Urinary bladder (tissue), 4 donors: ENCODE measurements around the gene FXYD6. TPM values are rescaled to one million over a fixed set of nuclear protein-coding genes. Genes with fewer than 3 reads are reported as not detected.
A peak's percentile ranks its signal among the peaks of the same experiment; 100 is the strongest.
"Not testable (repeated sequence)": the region's sequence is repeated elsewhere in the genome, so short reads cannot be mapped to it uniquely, and the experiment has no call there.

Experiments
- DNase-seq: peaks from one replicate; pipeline ENCODE4 v3.0.0-alpha.2; 2015; ENCODE audit errors: extremely low spot score
- H3K27ac ChIP-seq: one replicate; pipeline ENCODE4 v1.5.1; 2013; ENCODE audit warnings: low read depth, mild to moderate bottlenecking, moderate library complexity
- H3K36me3 ChIP-seq: one replicate; pipeline ENCODE4 v1.6.1; 2013; ENCODE audit warnings: mild to moderate bottlenecking, moderate library complexity; ENCODE audit not compliant: insufficient read depth
- H3K4me1 ChIP-seq: one replicate; pipeline ENCODE4 v1.6.1; 2013; ENCODE audit warnings: mild to moderate bottlenecking, moderate library complexity; ENCODE audit not compliant: insufficient read depth
- H3K4me3 ChIP-seq: one replicate; pipeline ENCODE4 v1.5.1; 2013; ENCODE audit warnings: low read depth, low read length
- WGBS: extraction: QIAGEN DNeasy Blood & Tissue Kit; methylation state at CpG from one replicate; pipeline ENCODE4 v1.1.7; 2013; 5-methylcytosine and 5-hydroxymethylcytosine counted together
- polyA plus RNA-seq: library from polyadenylated mRNA; stranded (reverse); fragments of 200-250 nt; gene quantifications from one replicate; pipeline ENCODE4 v1.2.3, GENCODE V29; 2013
- total RNA-seq: library from RNA; depleted of rRNA; stranded (reverse); fragments of >200 nt; gene quantifications from one replicate; pipeline ENCODE4 v1.2.3, GENCODE V29; 2014
- donor health status: healthy with polysubstance abuse.
- donor health status: healthy.

Gene FXYD6, protein sequence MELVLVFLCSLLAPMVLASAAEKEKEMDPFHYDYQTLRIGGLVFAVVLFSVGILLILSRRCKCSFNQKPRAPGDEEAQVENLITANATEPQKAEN
- total RNA-seq: 56.2 TPM
- 373 TPM for polyA plus RNA-seq

DNA sequence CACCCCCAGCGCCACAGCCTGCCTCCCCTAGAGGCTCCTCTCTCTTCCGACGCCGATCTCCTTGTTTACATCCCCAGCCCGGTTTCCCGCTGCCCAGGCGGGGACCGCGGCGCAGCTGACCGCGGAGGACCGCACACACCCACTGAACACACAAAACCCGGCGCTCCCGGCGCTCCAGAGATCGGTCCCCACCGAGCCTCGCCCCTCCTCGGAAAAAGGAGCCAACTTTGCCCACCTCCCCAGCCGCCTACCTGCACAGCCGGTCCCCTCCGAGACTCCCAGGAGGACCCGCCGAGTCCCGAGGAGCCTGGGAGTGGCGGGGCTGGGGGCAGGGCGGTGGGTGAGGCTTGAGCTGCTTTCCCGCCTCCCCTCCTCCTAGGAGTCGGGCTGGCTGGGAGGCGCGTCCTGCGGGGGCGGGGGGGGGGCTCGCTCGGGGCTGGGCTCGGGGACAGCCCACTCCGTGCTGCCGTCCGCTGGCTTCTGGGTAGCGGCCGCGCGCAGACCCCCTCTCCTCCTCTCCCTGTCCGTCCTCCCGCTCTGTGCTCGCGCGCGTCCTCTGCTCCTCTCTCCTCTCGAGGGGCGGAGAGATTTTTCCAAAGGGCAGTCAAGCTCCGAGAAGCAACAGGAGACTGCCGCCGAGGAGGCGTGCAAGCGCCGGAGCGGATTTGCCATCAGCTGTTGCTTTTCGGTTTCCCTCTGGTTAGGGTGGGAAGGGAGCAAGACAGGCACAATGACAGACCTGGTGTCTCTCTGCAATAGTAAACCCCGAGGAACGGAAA, at the start of gene FXYD6:
Gene FXYD6 (minus strand): TSS at position 318 of the 779 bp plus-strand sequence. CDS start 33,882 bp downstream, outside the sequence.
- no peaks in the 10 kb centered on the region for H3K36me3 ChIP-seq
- WGBS: under 1% methylated on average over 63 of the region's 63 CpGs
- no peaks in the 10 kb centered on the region for H3K4me1 ChIP-seq
- peak; percentile 84 for DNase-seq
- H3K4me3 ChIP-seq: peak within 1 kb of the TSS; percentile 54
- peak within 1 kb of the TSS; percentile 57 for H3K27ac ChIP-seq

DNA sequence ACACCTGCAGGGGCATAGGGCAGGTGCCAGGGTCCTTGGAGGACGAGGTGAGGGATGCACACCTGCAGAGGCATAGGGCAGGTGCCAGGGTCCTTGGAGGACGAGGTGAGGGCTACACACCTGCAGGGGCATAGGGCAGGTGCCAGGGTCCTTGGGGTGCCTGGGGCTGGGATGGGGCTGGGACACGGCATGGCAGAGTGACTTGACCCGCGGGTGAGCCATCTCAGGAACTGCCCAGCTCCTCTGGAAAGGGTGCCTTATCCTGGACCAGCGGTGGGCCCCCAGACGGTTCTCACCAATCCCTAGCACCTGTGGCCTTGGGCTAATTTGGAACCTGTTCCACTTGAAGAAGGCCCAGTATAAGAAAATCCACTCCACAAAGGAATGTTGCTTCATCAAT, 49.7 kb upstream of the FXYD6 start:
- DNase-seq, H3K4me1 ChIP-seq, H3K27ac ChIP-seq, H3K36me3 ChIP-seq, H3K4me3 ChIP-seq: not testable (repeated sequence)
- WGBS: 83% methylated on average over 7 of the region's 7 CpGs

DNA sequence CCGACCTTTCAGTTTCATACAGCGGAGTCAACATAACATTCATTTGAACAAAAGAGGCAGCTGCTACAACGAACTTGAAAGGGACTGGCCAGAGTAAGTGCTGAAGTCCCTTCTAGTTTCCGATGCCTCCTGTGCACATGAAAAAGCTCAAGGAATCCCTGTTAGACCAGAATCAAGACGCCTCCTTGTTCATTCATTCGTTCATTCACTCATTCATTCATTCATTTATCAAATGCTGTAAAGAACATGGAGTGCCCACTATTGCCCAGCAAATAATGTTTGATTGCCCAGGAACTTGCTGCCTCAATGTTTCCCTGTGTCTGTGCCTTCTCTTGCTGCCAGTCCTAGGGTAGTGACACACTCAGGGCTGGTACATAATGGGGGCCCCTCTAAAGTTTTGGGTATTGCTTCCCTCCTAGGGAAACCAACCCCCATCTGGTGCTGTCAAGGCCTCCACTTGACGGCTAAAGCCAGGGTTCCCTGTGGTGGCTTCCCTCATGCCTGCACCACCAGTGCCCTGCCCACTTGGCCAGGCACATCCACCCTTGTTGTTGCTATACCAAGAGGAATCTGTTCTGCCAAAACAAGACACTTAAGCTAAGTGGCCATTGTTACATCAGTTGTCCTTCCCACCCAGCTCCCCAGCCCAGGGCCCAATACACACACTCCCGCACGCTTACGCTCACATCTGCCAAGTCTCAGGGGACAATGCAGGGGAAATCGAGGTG, 48.9 kb upstream of the FXYD6 start:
- 87% methylated on average over 11 of the region's 11 CpGs for WGBS

DNA sequence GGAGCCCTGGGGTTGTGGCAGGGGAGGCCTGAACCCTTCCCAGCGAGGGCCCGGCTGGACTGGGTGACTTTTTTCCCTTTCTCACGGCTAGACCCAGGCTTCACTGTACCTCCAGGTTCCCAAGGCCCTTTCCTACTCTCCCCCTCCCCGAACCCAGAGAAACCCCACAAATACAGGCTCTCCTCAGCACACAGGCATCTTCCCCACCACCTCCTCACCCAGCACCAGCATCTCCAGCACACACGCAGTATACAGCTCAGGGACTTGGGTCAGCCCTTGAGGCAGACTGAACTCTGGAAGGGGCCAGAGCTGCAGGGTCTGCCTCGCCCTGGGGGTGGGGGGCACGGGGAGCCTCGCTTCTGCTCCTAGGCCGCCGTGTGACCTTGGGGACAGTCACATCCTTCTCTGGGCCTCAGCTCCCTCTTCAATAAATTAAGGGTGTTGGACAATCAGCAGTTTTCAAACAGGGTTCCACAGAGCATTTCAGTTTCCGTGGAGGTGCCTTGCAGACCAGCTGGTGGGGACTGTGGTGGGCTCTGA, 48.2 kb upstream of the FXYD6 start:
- no peak for DNase-seq
- Histone ChIP-seq H3K4me3 (no peak overlapping the region), H3K27ac (no peak overlapping the region), H3K36me3 (no peaks in the 10 kb centered on the region), H3K4me1 (no peaks in the 10 kb centered on the region)
- WGBS: 95% methylated on average over 11 of the region's 11 CpGs

More for the DNA sequence above, 48.9 kb upstream of the FXYD6 start:
- Histone ChIP-seq H3K4me1 (no peaks in the 10 kb centered on the region), H3K36me3 (no peaks in the 10 kb centered on the region), H3K4me3 (no peak overlapping the region), H3K27ac (no peak overlapping the region)
- no peak for DNase-seq

DNA sequence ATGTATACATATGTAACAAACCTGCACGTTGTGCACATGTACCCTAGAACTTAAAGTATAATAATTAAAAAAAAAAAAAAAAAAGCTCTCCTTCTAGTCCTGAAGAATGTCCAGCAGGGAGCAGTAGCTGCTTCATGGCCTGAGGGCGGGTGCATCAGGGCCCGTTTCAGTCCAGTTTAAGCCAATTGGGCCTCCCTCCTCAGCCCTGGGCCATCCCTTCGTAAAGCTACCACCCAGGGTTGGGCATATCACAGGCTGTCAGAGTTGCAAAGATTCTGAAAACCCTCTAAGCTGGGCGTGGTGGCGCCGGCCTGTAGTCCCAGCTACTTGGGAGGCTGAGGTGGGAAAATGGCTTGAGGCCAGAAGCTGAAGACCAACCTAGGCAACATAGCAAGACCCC, 47.3 kb upstream of the FXYD6 start:
- DNase-seq: no peak
- 92% methylated on average over 7 of the region's 7 CpGs for WGBS
- H3K4me1 ChIP-seq: no peaks in the 10 kb centered on the region

DNA sequence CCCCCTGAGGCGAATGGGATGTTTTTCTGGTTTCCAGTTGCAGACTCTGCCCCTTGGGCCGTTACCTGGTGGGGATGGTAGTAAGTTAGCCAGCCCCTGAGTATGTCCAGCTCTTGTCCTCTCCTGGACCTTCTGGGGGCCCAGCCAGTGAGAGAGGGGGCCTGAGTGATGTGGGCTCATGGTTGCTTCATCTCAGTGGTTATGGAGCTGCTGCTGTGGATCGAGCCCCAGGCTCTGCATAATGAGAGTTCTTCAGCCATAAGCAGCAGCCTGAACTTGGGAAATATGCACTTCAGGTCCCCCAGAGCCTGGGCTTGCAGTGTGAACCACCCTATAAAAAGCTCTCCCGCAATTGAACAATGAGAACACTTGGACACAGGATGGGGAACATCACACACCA, 46.8 kb upstream of the FXYD6 start:
- Histone ChIP-seq H3K27ac (no peak overlapping the region), H3K4me1 (no peaks in the 10 kb centered on the region), H3K36me3 (no peaks in the 10 kb centered on the region), H3K4me3 (no peak overlapping the region)
- WGBS: 93% methylated on average over 4 of the region's 4 CpGs
- no peak for DNase-seq

More for the DNA sequence above, 47.3 kb upstream of the FXYD6 start:
- Histone ChIP-seq H3K36me3 (no peaks in the 10 kb centered on the region), H3K4me3 (no peak overlapping the region), H3K27ac (no peak overlapping the region)

DNA sequence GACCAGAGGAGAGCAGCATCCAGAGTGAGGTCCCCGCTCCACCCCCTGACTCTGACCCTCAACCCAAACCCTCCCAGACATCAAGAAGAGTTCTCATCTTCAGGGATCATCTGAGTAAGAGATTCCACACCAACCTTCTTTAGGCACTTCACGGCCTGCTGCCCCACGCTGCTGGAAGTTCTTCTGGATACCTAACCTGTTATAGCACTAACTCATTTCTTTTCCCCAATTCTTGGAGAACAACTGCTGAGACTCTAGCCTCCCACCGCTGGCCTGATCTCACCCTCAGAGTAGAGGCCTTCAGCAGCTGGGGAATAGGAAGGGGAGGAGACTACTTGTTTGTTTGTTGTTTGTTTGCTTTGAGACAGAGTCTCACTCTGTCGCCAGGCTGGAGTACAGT, 45.4 kb upstream of the FXYD6 start:
- Histone ChIP-seq H3K27ac (no peak overlapping the region), H3K36me3 (no peaks in the 10 kb centered on the region), H3K4me3 (no peak overlapping the region), H3K4me1 (no peaks in the 10 kb centered on the region)
- no peak for DNase-seq
- 96% methylated on average over 5 of the region's 5 CpGs for WGBS

DNA sequence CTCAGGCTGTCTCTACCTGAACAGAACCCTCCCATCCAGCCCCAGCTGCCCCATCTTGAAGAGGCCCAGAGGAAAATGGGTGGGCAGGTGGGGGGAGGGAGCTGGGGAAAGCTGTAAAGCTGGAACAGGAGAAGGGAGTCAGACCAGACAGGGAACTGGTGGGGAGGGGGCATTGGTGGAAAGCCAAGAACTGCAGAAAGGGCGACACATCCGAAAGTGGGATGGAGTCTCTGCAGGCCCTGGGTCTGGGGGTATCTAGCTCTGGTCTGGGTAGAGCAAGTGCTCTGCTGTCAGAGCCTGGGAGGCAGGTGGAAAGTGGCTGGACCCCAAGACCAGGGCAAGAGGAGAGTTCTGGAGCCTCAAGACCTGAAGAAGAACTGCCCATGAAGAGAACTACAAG, 45.0 kb upstream of the FXYD6 start:
- 97% methylated on average over 2 of the region's 2 CpGs for WGBS

DNA sequence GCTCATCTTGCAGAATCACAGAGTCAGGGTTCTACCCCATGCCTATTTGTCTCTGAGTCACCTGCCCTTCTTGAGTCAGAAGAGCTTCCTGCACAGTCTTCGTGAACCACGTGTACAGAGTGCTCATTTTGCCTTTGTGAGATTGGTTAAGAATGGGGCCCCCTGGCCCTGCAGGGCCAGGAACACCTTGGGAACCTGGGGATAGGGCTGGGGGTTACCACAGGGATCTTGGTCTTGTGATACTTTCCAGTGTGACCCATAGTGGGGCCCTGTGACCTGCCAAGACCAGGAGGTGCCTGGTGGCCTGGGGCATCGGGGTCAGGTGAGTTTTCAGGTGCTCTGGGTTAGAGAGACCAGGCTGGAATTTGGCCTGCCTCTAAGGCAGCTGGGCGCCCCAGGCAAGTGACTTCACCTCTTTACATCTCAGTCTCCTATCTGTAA, 43.3 kb upstream of the FXYD6 start:
- no peaks in the 10 kb centered on the region for H3K36me3 ChIP-seq
- DNase-seq: no peak
- no peak overlapping the region for H3K27ac ChIP-seq
- H3K4me3 ChIP-seq: no peak overlapping the region
- no peaks in the 10 kb centered on the region for H3K4me1 ChIP-seq
- 88% methylated on average over 4 of the region's 4 CpGs for WGBS

More for the DNA sequence above, 45.0 kb upstream of the FXYD6 start:
- no peaks in the 10 kb centered on the region for H3K36me3 ChIP-seq
- no peak overlapping the region for H3K27ac ChIP-seq
- no peaks in the 10 kb centered on the region for H3K4me1 ChIP-seq
- DNase-seq: no peak
- no peak overlapping the region for H3K4me3 ChIP-seq

DNA sequence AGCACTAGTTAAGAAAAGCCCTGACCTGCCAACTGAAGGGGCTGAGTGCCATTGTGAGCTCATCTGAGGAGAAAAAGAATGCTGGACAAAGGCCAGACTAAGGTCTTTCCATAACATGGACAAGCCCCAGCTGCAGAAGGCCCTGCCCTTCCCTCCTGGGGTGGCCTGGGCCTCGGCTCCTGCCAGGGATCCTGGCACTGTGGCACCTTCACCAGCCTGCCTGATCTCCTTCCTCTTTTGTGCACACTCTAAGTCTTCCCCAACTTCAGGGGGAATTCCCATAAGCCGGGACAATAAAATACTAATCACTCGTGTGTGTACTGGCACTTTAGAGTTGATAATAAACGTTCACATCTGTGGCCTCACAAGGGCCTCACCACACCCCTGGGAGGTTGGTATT, 42.9 kb upstream of the FXYD6 start:
- H3K4me3 ChIP-seq: no peak overlapping the region
- no peak for DNase-seq
- no peaks in the 10 kb centered on the region for H3K4me1 ChIP-seq
- no peak overlapping the region for H3K27ac ChIP-seq
- H3K36me3 ChIP-seq: no peaks in the 10 kb centered on the region
- WGBS: 25% methylated on average over 4 of the region's 4 CpGs

DNA sequence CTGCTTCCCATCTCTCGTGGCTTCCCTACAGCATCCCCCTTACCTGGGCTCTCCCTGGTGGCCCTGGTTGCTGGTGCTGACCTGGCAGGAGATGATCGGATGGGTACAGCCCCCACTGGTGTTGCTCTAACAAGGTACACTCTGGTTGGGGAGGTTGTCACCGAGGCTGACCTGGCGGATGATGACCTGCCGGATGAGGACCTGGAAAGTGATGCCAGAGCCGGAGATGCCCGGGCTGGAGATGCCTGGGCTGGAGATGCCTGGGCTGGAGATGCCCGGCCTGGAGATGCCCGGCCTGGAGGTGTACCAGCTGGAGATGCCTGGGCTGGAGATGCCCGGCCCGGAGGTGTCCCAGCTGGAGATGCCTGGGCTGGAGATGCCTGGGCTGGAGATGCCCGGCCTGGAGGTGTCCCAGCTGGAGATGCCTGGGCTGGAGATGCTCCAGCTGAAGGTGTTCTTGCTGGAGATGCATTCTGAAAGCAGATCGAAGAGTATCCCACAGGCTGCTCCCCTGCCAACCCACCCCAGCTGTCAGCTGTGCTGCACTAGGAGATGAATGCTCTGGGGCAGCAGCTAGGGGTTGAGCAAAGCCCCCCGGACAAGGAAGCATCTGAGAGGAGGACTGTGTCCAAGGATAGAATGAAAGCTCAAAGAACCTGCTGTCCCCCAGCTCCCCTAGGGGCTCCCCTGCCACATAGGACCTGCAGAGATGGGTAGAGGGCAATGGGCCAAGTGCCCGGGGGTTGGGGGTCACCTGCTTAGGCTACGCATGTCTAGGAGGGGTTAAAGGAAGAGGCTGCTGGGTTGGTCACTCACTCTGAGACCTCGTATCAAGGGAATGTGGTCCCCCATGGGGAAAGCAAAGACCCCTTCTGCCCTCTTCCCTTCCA, 42.2 kb upstream of the FXYD6 start:
- H3K36me3 ChIP-seq: no peaks in the 10 kb centered on the region
- no peak for DNase-seq
- H3K4me3 ChIP-seq: no peak overlapping the region
- H3K4me1 ChIP-seq: no peaks in the 10 kb centered on the region
- no peak overlapping the region for H3K27ac ChIP-seq
- WGBS: 91% methylated on average over 17 of the region's 17 CpGs

DNA sequence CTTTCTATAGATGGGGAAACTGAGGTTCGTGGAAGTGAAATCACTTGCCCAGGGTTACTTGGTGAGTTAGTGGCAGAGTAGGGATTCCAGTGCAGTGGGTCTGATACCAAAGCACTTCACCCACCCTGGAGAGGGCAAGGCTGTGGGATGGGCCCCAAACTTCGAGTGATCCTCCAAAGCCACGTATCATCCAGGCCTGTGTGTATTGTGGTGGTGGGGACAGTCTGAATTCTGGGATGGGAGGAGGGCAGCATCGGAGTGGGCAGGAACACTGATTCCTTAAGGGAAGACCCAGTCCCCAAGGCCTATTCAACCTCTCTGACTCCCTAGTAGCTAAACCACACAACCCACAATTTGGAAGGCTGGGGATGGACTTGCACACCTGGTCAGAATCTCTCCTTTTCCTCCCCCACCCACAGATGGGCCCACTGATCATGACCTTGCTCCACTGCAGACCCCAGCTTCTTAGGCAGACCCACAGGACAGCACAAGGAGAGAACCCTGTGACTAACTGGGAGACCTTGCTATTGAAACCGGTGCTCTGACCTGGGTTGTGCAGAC, 41.2 kb upstream of the FXYD6 start:
- DNase-seq: no peak
- no peak overlapping the region for H3K4me3 ChIP-seq
- H3K27ac ChIP-seq: no peak overlapping the region
- H3K4me1 ChIP-seq: no peaks in the 10 kb centered on the region
- 96% methylated on average over 5 of the region's 5 CpGs for WGBS
- H3K36me3 ChIP-seq: no peaks in the 10 kb centered on the region

DNA sequence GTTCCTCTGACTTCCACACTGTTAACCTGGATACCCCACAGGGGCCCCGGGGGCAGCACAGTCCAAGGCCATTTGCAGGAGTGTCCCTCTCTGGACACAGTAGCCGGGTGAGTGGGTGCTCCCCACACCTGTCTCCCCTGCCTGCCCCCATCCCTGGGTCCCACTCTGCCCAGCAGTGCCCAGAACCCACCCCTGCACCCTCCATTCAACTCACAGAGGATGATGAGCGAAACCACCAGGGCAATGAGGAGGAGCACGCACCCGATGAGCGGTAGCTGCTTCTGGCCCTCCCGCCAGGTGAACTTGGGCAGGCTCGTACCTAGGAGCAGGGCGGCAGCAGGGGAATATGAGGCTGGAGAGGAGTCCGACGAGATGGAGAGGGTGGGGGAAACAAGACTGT, 40.5 kb upstream of the FXYD6 start:
- H3K36me3 ChIP-seq: no peaks in the 10 kb centered on the region
- no peak overlapping the region for H3K4me3 ChIP-seq
- no peak overlapping the region for H3K27ac ChIP-seq
- 95% methylated on average over 11 of the region's 11 CpGs for WGBS
- H3K4me1 ChIP-seq: no peaks in the 10 kb centered on the region
- DNase-seq: no peak
